A549 treated with ZK216348 at 1 μM for 4 hours (cell line): ENCODE data around the gene MBD3. TPM values are rescaled to one million over a fixed set of nuclear protein-coding genes. Genes with fewer than 3 reads are reported as not detected.

Source experiments
- total RNA-seq: library from RNA; stranded (reverse); fragments of 200-300 nt; extraction: Qiagen RNA extraction; gene quantifications from 5 replicates; pipeline ENCODE4 v1.2.3, GENCODE V29; 2022; ENCODE audit warnings: low read depth

The MBD3 gene
- 21.7 to 53.2 TPM (median 50.0 TPM) in 5 replicates for total RNA-seq

GRCh38 chr19:1592755-1593500 lies at the start of gene MBD3:
MBD3 (minus strand) TSS chr19:1592865; CDS start chr19:1592631, 234 bp downstream.

GRCh38 chr19:1605236-1606137 lies 12.8 kb upstream of the MBD3 start, which contains the start of gene UQCR11:
UQCR11 (minus strand) TSS chr19:1605462; CDS start chr19:1605409, 53 bp downstream.

GRCh38 chr19:1568320-1569019 lies 24.2 kb downstream of the MBD3 start, which contains the start of gene MEX3D:
MEX3D (minus strand) TSS chr19:1568325; CDS start chr19:1568058, 267 bp downstream.

Other genes starting within 250 kb of the MBD3 start
- gene NDUFS7, start 209.0 kb downstream of the MBD3 start, total RNA-seq = 44.6 to 85.4 TPM (median 73.9 TPM) in 5 replicates
- gene GAMT, start 191.3 kb downstream of the MBD3 start, total RNA-seq = 21.9 to 46.0 TPM (median 44.9 TPM) in 5 replicates
- gene DAZAP1, start 185.3 kb downstream of the MBD3 start, total RNA-seq = 97.2 to 110 TPM (median 109 TPM) in 5 replicates
- 1,281 to 1,998 TPM (median 1,712 TPM) in 5 replicates for gene RPS15, start 154.5 kb downstream of the MBD3 start, total RNA-seq
- 0.78 to 2.1 TPM (median 1.8 TPM) in 5 replicates for gene APC2, start 142.7 kb downstream of the MBD3 start, total RNA-seq
- 8.1 to 22.8 TPM (median 18.7 TPM) in 5 replicates for gene C19orf25, start 113.7 kb downstream of the MBD3 start, total RNA-seq
- gene PCSK4, start 102.5 kb downstream of the MBD3 start, total RNA-seq = 0.41 to 1.3 TPM (median 1.1 TPM) in 5 replicates
- gene REEP6, start 101.7 kb downstream of the MBD3 start, total RNA-seq = 2.8 to 5.5 TPM (median 4.6 TPM) in 5 replicates
- gene ADAMTSL5, start 79.8 kb downstream of the MBD3 start, total RNA-seq = 2.0 to 4.1 TPM (median 2.7 TPM) in 5 replicates
- not detected in 5 replicates for gene PLK5, start 68.8 kb downstream of the MBD3 start, total RNA-seq
- 5.3 to 15.2 TPM (median 11.9 TPM) in 5 replicates for gene MEX3D, start 24.5 kb downstream of the MBD3 start, total RNA-seq
- 110 to 173 TPM (median 133 TPM) in 5 replicates for gene UQCR11, start 12.6 kb upstream of the MBD3 start, total RNA-seq
- 41.1 to 82.2 TPM (median 74.6 TPM) in 5 replicates for gene TCF3, start 59.8 kb upstream of the MBD3 start, total RNA-seq
- not detected in 5 replicates for gene ONECUT3, start 160.6 kb upstream of the MBD3 start, total RNA-seq
- gene ATP8B3, start 219.4 kb upstream of the MBD3 start, total RNA-seq = 2.1 to 3.3 TPM (median 2.4 TPM) in 5 replicates